Body of pancreas (tissue), 4 donors: ENCODE results near the gene VSTM4.

Source experiments
- CTCF ChIP-seq, 7 experiments: fragments of 450-650 bp in 4 of 7; fragments of 200-600 bp in 3 of 7; sonication (generic) in 3 of 7; IDR thresholded peaks; one replicate each; pipeline ENCODE4 v1.5.1; 2016 to 2019; ENCODE audit warnings: antibody characterized with exemption in 7 of 7
- POLR2A ChIP-seq, 3 donors: fragments of 450-650 bp; IDR thresholded peaks; one replicate each; pipeline ENCODE4 v1.6.1; 2016; ENCODE audit warnings: antibody characterized with exemption in 3 of 3, mild to moderate bottlenecking in 2 of 3

GRCh38 chr10:49089152-49089551 is 26.2 kb downstream of the VSTM4 start:
- TF ChIP-seq CTCF (IDR thresholded peaks at IDR 0.05) (no peak), POLR2A (IDR thresholded peaks at IDR 0.05) (no peak)
